GM19043 (cell line): ENCODE data around the gene AGXT.

ENCODE experiments used
- ATAC-seq: cut with Tn5 transposase; IDR thresholded peaks from one replicate; pipeline ENCODE4 v1.9.1; 2021; ENCODE audit warnings: low read depth; ENCODE audit not compliant: unreplicated experiment

AGXT gene

GRCh38 chr2:240865391-240865790 lies 3.2 kb upstream of the AGXT start:
- ATAC-seq = no peak

GRCh38 chr2:240869109-240869955 lies 708 bp downstream of the AGXT start:
- ATAC-seq = no peak

GRCh38 chr2:240869956-240870875 lies 1.6 kb downstream of the AGXT start:
- ATAC-seq = no peak

- ATAC-seq = no peak
Observed at GRCh38 chr2:240871071-240871958, 2.7 kb downstream of the AGXT start.

GRCh38 chr2:240872317-240873097 lies 3.9 kb downstream of the AGXT start:
- ATAC-seq = no peak

- ATAC-seq = no peak
Observed at GRCh38 chr2:240873098-240873788, 4.6 kb downstream of the AGXT start.

- ATAC-seq = no peak
Observed at GRCh38 chr2:240873805-240874714, 5.4 kb downstream of the AGXT start.

GRCh38 chr2:240874715-240875227 lies 6.1 kb downstream of the AGXT start:
- no peak for ATAC-seq

- ATAC-seq = no peak
Observed at GRCh38 chr2:240875228-240876034, 6.8 kb downstream of the AGXT start.

GRCh38 chr2:240876035-240876474 lies 7.4 kb downstream of the AGXT start:
- ATAC-seq = no peak

GRCh38 chr2:240876475-240877251 lies 8.0 kb downstream of the AGXT start:
- ATAC-seq = no peak

GRCh38 chr2:240877460-240878340 lies 9.1 kb downstream of the AGXT start:
- ATAC-seq = no peak

- no peak for ATAC-seq
Observed at GRCh38 chr2:240878341-240878936, 9.8 kb downstream of the AGXT start.

GRCh38 chr2:240879105-240879504 lies 10.5 kb downstream of the AGXT start:
- no peak for ATAC-seq

GRCh38 chr2:240881913-240882312 lies 13.3 kb downstream of the AGXT start:
- ATAC-seq = no peak
